Esophagus mucosa (tissue), 1 donor: ENCODE results near the gene TPM2. TPM values are rescaled to one million over a fixed set of nuclear protein-coding genes. Genes with fewer than 3 reads are reported as not detected.
"Not testable (repeated sequence)": the region's sequence is repeated elsewhere in the genome, so short reads cannot be mapped to it uniquely, and the experiment has no call there.

Experiments used
- ATAC-seq: fragments of 200-7000 bp; cut with Tn5 transposase; one replicate; pipeline ENCODE4 v1.9.1; 2020
- total RNA-seq: library from RNA; stranded (reverse); gene quantifications from one replicate; pipeline ENCODE4 v1.2.4, GENCODE V29; 2023
- donor health status: DM: yes; HTN: yes; CAD: no.

The TPM2 gene
- total RNA-seq, 1 donor from 2014 or later: 31.2 TPM

- peak; percentile 53 for ATAC-seq
Observed at GRCh38 chr9:35651956-35652828, 37.5 kb downstream of the TPM2 start.

GRCh38 chr9:35650341-35651158 lies 39.2 kb downstream of the TPM2 start, which contains the start of gene SIT1:
Gene SIT1, minus strand, starts transcription at chr9:35650931. Its CDS starts 78 bp downstream, at chr9:35650853.
- ATAC-seq: no peak

DNA sequence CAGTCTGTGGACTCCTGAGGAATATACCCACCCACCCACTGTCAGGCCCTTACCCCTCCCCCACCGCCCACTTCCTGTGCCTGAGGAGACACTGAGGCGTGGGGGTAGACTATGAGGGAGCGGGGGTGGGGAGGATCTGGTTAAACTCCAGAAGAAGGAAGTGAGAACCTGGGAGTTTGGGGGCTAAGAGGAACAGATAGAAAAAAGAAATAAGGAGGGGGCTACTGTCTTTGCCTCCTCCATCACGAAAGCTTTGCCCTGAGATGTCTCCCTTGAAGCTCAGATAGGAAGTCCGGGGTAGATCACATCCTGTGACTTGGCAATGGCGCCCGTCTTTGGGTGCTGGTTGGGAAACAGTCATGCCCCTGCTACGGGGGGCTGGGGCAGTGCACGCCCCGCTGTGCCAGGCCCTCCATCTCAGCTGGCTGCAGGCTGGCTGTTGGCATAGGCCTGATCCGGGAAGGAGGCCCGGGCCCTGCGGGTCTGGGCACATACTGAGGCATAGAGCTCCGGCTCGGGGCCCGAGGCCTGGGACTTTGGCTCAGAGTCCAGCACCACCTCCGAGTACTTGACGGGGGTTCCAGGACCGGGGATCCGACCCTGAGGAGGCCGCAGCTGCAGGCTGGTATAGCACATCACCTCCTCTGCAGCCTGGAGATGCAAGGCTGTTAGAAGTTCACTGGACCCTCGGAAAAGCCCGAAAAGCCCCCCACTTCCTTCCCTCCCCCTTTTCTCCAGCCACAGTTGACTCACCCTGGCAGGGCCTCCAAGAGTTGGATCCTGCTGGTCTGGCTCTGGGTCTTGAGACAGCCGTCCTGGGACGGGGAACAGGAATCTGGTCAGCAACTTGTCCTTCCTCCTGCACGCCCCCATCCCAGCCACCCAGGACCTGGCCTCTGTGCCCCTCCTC lies 40.0 kb downstream of the TPM2 start:
- no peak for ATAC-seq

DNA sequence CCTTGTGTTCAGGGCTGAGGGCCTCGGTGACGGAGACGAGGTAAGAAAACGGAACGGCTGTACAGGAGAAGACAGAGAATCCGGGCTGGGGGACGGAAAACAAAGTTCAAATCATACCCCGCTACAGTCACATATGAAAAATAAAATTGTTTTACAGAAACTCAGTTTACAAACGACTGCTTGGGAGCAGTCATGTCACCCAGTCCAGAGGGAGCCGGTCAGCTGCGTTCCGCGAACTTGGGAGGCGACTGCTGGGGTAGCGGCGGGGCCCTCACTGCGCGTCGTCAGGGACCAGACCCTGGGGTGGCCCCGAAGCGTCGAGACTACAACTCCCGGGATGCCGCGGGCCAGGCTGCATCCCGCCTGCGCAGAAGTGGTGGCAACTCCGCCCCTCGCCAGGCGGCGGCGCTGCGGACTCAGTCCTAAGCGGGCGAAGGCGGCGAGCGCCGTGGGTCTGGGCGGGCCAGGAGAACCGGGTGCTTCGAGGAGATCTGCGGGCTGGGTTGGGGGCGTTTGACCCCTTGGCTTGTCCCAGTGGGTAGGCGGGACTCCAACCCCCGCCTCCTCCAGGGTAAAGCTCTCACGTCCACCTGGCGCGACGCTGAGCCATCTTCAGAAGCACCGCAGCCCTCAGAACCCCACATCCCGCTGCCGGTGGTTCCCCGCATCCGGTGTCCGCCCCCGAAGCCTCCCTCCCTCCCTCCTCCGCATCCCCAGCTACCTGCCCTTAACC lies 43.0 kb downstream of the TPM2 start:
- ATAC-seq: peak; percentile 95

- peak; percentile 14 for ATAC-seq
Observed at GRCh38 chr9:35646153-35646532, 43.6 kb downstream of the TPM2 start.

- not testable (repeated sequence) for ATAC-seq
Observed at GRCh38 chr9:35645736-35646135, 44.0 kb downstream of the TPM2 start.

GRCh38 chr9:35643046-35643445 lies 46.7 kb downstream of the TPM2 start:
- no peak for ATAC-seq

- not testable (repeated sequence) for ATAC-seq
Observed at GRCh38 chr9:35641478-35641877, 48.2 kb downstream of the TPM2 start.

GRCh38 chr9:35640431-35640830 lies 49.3 kb downstream of the TPM2 start:
- ATAC-seq: not testable (repeated sequence)

GRCh38 chr9:35639631-35640030 lies 50.1 kb downstream of the TPM2 start:
- no peak for ATAC-seq

GRCh38 chr9:35639225-35639624 lies 50.5 kb downstream of the TPM2 start:
- ATAC-seq: not testable (repeated sequence)

DNA sequence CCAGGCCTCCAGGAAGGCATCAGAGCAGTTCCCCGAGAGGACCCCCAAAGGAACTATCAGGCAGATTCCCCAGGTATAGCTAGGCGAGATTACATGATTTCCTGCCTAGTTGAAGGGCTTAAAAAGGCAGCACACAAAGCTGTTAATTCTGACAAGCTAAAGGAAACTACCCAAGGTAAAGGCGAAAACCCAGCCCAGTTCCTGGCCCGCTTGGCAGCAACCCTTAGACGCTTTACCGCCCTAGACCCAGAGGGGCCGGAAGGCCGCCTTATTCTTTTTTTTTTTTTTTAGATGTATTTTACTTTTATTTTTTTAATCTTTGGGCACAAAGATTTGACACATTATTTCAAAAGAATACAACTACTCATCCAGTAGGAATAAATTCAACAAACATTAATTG lies 51.0 kb downstream of the TPM2 start:
- ATAC-seq: not testable (repeated sequence)

GRCh38 chr9:35637427-35637955 lies 52.2 kb downstream of the TPM2 start:
- not testable (repeated sequence) for ATAC-seq

DNA sequence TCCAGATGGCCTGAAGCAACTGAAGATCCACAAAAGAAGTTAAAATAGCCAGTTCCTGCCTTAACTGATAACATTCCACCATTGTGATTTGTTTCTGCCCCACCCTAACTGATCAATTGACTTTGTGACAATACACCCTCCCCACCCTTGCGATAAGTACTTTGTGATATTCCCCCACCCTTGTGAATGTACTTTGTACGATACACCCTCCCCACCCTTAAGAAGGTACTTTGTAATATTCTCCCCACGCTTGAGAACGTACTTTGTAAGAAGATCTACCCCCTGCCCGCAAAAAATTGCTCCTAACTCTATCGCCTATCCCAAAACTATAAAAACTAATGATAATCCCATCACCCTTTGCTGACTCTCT lies 52.9 kb downstream of the TPM2 start:
- ATAC-seq: not testable (repeated sequence)

DNA sequence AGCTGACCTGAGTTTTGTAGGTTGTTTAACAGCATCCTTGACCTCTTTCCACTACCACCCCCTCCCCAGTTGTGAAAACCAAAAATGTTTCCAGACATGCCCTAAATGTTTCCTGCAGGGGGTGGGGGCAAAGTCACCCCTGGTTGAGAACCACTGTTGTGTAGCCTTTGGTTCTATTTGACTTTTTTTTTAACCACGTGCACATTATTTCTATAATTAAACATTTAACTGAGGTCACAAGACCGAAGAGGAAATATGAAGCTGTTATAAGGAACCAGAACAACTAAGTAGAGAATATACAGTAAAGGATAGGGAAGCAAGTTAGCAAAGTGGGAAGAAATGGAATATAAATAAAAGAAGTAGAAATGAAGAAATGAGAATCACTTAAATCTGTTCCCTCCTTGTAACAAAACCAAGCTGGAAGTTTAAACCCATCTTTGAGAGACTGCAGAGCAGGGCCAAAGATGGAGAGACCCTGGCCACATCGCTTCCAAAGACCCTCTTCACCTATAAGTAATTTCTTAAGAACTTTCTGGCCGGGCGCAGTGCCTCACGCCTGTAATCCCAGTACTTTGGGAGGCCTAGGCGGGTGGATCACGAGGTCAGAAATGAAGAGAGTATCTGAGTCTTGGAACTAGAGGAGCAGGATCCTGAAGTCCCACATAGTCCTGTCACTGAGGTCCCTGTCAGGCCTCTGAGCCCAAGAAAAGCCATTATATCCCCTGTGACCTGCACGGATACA lies 53.4 kb downstream of the TPM2 start:
- ATAC-seq: no peak

- ATAC-seq: no peak
Observed at GRCh38 chr9:35635730-35636129, 54.0 kb downstream of the TPM2 start.
